Measurements from ENCODE around the gene CD36.

The CD36 gene

DNA sequence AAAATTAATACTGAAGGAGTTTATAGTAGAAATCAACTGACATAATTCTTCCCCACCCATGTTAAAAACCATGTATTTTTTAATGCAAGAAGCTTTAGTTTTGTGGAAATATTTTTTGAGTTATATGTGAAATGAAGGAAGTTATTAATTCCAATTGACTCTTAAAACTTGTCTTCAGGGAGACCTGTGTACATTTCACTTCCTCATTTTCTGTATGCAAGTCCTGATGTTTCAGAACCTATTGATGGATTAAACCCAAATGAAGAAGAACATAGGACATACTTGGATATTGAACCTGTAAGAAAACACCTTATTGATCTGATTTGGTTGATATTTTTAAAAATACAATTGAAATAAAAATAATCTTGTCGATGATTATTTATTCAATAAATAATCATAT, 33.3 kb downstream of the CD36 start:
- no peaks in the 10 kb centered on the region for H3K36me3 ChIP-seq
- H3K4me3 ChIP-seq: no peak overlapping the region
- H3K9me3 ChIP-seq: no peaks in the 10 kb centered on the region
- H3K27ac ChIP-seq: no peak overlapping the region
- TF ChIP-seq, protein P1, sequence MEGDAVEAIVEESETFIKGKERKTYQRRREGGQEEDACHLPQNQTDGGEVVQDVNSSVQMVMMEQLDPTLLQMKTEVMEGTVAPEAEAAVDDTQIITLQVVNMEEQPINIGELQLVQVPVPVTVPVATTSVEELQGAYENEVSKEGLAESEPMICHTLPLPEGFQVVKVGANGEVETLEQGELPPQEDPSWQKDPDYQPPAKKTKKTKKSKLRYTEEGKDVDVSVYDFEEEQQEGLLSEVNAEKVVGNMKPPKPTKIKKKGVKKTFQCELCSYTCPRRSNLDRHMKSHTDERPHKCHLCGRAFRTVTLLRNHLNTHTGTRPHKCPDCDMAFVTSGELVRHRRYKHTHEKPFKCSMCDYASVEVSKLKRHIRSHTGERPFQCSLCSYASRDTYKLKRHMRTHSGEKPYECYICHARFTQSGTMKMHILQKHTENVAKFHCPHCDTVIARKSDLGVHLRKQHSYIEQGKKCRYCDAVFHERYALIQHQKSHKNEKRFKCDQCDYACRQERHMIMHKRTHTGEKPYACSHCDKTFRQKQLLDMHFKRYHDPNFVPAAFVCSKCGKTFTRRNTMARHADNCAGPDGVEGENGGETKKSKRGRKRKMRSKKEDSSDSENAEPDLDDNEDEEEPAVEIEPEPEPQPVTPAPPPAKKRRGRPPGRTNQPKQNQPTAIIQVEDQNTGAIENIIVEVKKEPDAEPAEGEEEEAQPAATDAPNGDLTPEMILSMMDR (IDR thresholded peaks at IDR 0.05): no peak
- no peaks in the 10 kb centered on the region for H3K4me1 ChIP-seq
- intact Hi-C loops (cut with DNase I; ENCODE audit: low total_unique reads): no loop called here
- H3K27me3 ChIP-seq: no peaks in the 10 kb centered on the region
- no peak for DNase-seq

DNA sequence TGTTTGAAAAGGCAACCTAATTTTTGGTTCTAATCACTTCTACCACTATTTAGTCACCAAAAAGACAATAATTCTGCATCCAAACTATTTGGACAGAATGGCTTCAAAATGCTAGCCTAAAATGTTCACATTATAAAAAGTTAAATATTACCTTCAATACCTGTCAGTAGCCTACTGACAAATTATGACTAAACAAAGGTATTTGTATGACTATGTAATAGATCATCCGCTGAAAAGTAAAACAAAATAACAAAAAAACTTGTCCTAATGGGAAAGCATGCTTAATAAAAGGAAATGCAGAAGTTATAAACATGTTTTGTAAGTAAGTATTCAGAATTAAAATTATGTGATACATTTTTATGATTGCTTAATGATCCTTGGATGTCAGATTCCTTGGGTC, 36.6 kb downstream of the CD36 start:
- TF ChIP-seq, protein P1 (IDR thresholded peaks at IDR 0.05): no peak
- H3K36me3 ChIP-seq: no peaks in the 10 kb centered on the region
- intact Hi-C loops (cut with DNase I; ENCODE audit: low total_unique reads): no loop called here
- H3K4me1 ChIP-seq: no peaks in the 10 kb centered on the region
- no peak overlapping the region for H3K4me3 ChIP-seq
- H3K27ac ChIP-seq: no peak overlapping the region
- no peak for DNase-seq
- H3K27me3 ChIP-seq: no peaks in the 10 kb centered on the region
- H3K9me3 ChIP-seq: no peaks in the 10 kb centered on the region

DNA sequence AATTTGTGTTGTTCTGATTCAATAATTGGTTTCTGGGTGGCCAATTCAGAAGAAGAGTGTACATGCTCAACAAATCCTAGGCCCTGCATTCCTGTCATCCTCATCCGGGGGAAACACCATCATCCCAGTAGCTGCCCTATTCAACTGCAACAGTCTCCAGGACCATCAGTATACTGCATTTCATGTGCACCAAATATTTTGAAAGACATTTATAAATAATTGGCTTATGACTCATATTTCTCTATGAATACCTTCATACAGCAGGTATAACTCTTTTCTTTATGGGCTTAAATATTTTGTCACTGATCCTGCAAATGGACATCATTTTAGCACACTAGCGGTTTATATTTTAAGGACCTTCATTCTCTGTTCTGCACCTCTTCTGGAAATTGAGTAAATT, 38.0 kb downstream of the CD36 start:
- DNase-seq: no peak
- TF ChIP-seq, protein P1 (IDR thresholded peaks at IDR 0.05): no peak
- H3K4me1 ChIP-seq: no peaks in the 10 kb centered on the region
- H3K4me3 ChIP-seq: no peak overlapping the region
- H3K27me3 ChIP-seq: no peaks in the 10 kb centered on the region
- no peaks in the 10 kb centered on the region for H3K9me3 ChIP-seq
- intact Hi-C loops (cut with DNase I; ENCODE audit: low total_unique reads): no loop called here
- no peaks in the 10 kb centered on the region for H3K36me3 ChIP-seq
- H3K27ac ChIP-seq: no peak overlapping the region

DNA sequence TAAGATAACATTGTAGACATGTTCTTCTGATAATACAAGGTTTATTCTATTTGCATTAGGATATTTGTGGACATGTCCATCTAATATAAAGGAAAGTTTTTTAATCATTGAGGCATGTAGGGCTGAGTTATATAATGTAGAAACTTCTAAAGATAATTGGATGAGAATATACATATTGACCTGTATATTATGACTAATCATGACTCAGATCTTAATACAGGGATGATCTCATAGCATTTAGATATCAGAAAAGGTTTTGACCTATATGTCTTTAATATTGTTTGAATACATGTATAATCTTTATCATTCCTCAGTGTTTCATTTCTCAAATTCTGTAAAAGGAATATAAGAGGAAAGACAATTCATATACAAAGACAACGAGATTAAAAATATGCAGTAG, 39.2 kb downstream of the CD36 start:
- no peak overlapping the region for H3K4me3 ChIP-seq
- TF ChIP-seq, protein P1 (IDR thresholded peaks at IDR 0.05): no peak
- H3K9me3 ChIP-seq: no peaks in the 10 kb centered on the region
- DNase-seq: no peak
- H3K27me3 ChIP-seq: no peaks in the 10 kb centered on the region
- no peak overlapping the region for H3K27ac ChIP-seq
- H3K36me3 ChIP-seq: no peaks in the 10 kb centered on the region
- no peaks in the 10 kb centered on the region for H3K4me1 ChIP-seq
- intact Hi-C loops (cut with DNase I; ENCODE audit: low total_unique reads): no loop called here

DNA sequence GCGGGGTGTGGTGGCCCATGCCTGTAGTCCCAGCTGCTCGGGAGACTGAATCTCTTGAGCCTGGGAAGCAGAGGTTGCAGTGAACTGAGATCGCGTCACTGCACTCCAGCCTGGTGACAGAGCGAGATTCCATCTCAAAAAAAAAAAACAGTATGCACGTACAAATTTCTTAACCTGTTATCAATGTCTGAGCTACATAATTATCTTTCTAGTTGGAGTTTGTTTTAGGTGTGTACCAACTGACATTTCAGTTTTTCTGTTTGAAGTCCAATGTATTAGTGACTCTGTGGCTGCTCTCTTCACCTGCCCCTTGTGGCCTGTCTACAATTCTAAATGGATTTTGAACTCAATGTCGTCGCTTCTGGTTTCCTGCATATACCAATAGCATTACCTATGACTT, 40.3 kb downstream of the CD36 start:
- H3K36me3 ChIP-seq: no peaks in the 10 kb centered on the region
- intact Hi-C loops (cut with DNase I; ENCODE audit: low total_unique reads): no loop called here
- TF ChIP-seq, protein P1 (IDR thresholded peaks at IDR 0.05): no peak
- no peak for DNase-seq
- no peaks in the 10 kb centered on the region for H3K27me3 ChIP-seq
- no peak overlapping the region for H3K4me3 ChIP-seq
- H3K9me3 ChIP-seq: no peaks in the 10 kb centered on the region
- H3K4me1 ChIP-seq: no peaks in the 10 kb centered on the region
- H3K27ac ChIP-seq: no peak overlapping the region
